ENCODE measurements around the gene UBAP2.
A peak's percentile ranks its signal among the peaks of the same experiment; 100 is the strongest.

- TF ChIP-seq, protein P1, sequence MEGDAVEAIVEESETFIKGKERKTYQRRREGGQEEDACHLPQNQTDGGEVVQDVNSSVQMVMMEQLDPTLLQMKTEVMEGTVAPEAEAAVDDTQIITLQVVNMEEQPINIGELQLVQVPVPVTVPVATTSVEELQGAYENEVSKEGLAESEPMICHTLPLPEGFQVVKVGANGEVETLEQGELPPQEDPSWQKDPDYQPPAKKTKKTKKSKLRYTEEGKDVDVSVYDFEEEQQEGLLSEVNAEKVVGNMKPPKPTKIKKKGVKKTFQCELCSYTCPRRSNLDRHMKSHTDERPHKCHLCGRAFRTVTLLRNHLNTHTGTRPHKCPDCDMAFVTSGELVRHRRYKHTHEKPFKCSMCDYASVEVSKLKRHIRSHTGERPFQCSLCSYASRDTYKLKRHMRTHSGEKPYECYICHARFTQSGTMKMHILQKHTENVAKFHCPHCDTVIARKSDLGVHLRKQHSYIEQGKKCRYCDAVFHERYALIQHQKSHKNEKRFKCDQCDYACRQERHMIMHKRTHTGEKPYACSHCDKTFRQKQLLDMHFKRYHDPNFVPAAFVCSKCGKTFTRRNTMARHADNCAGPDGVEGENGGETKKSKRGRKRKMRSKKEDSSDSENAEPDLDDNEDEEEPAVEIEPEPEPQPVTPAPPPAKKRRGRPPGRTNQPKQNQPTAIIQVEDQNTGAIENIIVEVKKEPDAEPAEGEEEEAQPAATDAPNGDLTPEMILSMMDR (IDR thresholded peaks at IDR 0.05) = peak; percentile 12 to 56
- TF ChIP-seq POLR2A (IDR thresholded peaks at IDR 0.05) = no peak
Measured at GRCh38 chr9:33921967-33922895, 126.5 kb downstream of the UBAP2 start.

Measured in suprapubic skin (tissue), 3 donors.